Measurements from ENCODE around the gene NEK7. TPM values are rescaled to one million over a fixed set of nuclear protein-coding genes. Genes with fewer than 3 reads are reported as not detected.
"Not testable (repeated sequence)": the region's sequence is repeated elsewhere in the genome, so short reads cannot be mapped to it uniquely, and the experiment has no call there.

The NEK7 gene
- total RNA-seq, 2 experiments from 2014 or later, result 61.5 to 63.2 TPM

GRCh38 chr1:198123133-198123532, 33.7 kb upstream of the NEK7 start:
- Mint-ChIP-seq H3K4me1 (ENCODE audit: low read depth) (no peaks in the 10 kb centered on the region), H3K36me3 (ENCODE audit: low read depth) (no peaks in the 10 kb centered on the region), H3K4me3 (no peak overlapping the region), H3K9me3 (ENCODE audit: insufficient read depth) (no peaks in the 10 kb centered on the region), H3K27me3 (ENCODE audit: low read depth) (peaks cover 2% of the 10 kb centered on the region), H3K27ac (no peak overlapping the region)
- ChIA-PET CTCF (no interaction called here), POLR2A (no interaction called here)
- ATAC-seq, result no peak
- DNase-seq, result no peak

- Mint-ChIP-seq H3K27me3 (ENCODE audit: low read depth) (peaks cover 2% of the 10 kb centered on the region), H3K4me3 (no peak overlapping the region), H3K36me3 (ENCODE audit: low read depth) (no peaks in the 10 kb centered on the region), H3K27ac (no peak overlapping the region), H3K9me3 (ENCODE audit: insufficient read depth) (no peaks in the 10 kb centered on the region), H3K4me1 (ENCODE audit: low read depth) (no peaks in the 10 kb centered on the region)
- ATAC-seq (no peak), DNase-seq (no peak)
- CTCF ChIA-PET, result no interaction called here
- POLR2A ChIA-PET, result no interaction called here
Measured at GRCh38 chr1:198124673-198125072, 32.1 kb upstream of the NEK7 start.

- Mint-ChIP-seq H3K9me3 (ENCODE audit: insufficient read depth) (no peaks in the 10 kb centered on the region), H3K36me3 (ENCODE audit: low read depth) (no peaks in the 10 kb centered on the region), H3K4me3 (no peak overlapping the region), H3K27ac (no peak overlapping the region), H3K27me3 (ENCODE audit: low read depth) (peaks cover 2% of the 10 kb centered on the region), H3K4me1 (ENCODE audit: low read depth) (no peaks in the 10 kb centered on the region)
- ChIA-PET POLR2A (interaction anchor here (0.8 kb wide), 1 partner anchor 946 kb away, joined by 3 read pairs; no protein-coding TSS in a partner anchor), CTCF (interaction anchor here (1.0 to 1.6 kb wide), 3 partner anchors 9 to 38 kb away, joined by 3 to 4 read pairs (median 3); no protein-coding TSS in a partner anchor)
- DNase-seq (no peak), ATAC-seq (no peak)
Measured at GRCh38 chr1:198125995-198126735, 30.6 kb upstream of the NEK7 start.

- Mint-ChIP-seq H3K27ac (no peak overlapping the region), H3K27me3 (ENCODE audit: low read depth) (peaks cover 2% of the 10 kb centered on the region)
- CTCF ChIA-PET, result no interaction called here
Measured at GRCh38 chr1:198128533-198128932, 28.3 kb upstream of the NEK7 start.

GRCh38 chr1:198130053-198130452, 26.7 kb upstream of the NEK7 start:
- H3K4me1 Mint-ChIP-seq (ENCODE audit: low read depth); H3K9me3 Mint-ChIP-seq (ENCODE audit: insufficient read depth); H3K36me3 Mint-ChIP-seq (ENCODE audit: low read depth); DNase-seq; H3K27ac Mint-ChIP-seq; CTCF ChIA-PET; POLR2A ChIA-PET; H3K4me3 Mint-ChIP-seq; H3K27me3 Mint-ChIP-seq (ENCODE audit: low read depth); ATAC-seq: not testable (repeated sequence)

More at GRCh38 chr1:198128533-198128932, 28.3 kb upstream of the NEK7 start:
- no peak for ATAC-seq
- Mint-ChIP-seq H3K36me3 (ENCODE audit: low read depth) (no peaks in the 10 kb centered on the region), H3K4me3 (no peak overlapping the region), H3K9me3 (ENCODE audit: insufficient read depth) (no peaks in the 10 kb centered on the region), H3K4me1 (ENCODE audit: low read depth) (peaks cover 4% of the 10 kb centered on the region)
- no peak for DNase-seq
- POLR2A ChIA-PET, result no interaction called here

GRCh38 chr1:198132060-198132781, 24.6 kb upstream of the NEK7 start:
- ChIA-PET POLR2A (no interaction called here), CTCF (no interaction called here)
- Mint-ChIP-seq H3K9me3 (ENCODE audit: insufficient read depth) (peaks cover 4% of the 10 kb centered on the region), H3K27ac (no peak overlapping the region), H3K4me3 (no peak overlapping the region), H3K36me3 (ENCODE audit: low read depth) (no peaks in the 10 kb centered on the region), H3K4me1 (ENCODE audit: low read depth) (peaks cover 6% of the 10 kb centered on the region), H3K27me3 (ENCODE audit: low read depth) (peaks cover 2% of the 10 kb centered on the region)
- no peak for DNase-seq
- ATAC-seq, result no peak

- H3K36me3 Mint-ChIP-seq (ENCODE audit: low read depth), result no peaks in the 10 kb centered on the region
- ATAC-seq (no peak), DNase-seq (no peak)
- no peak overlapping the region for H3K4me3 Mint-ChIP-seq
- H3K4me1 Mint-ChIP-seq (ENCODE audit: low read depth), result peaks cover 6% of the 10 kb centered on the region
- POLR2A ChIA-PET, result no interaction called here
- peaks cover 4% of the 10 kb centered on the region for H3K9me3 Mint-ChIP-seq (ENCODE audit: insufficient read depth)
- H3K27me3 Mint-ChIP-seq (ENCODE audit: low read depth), result no peaks in the 10 kb centered on the region
- CTCF ChIA-PET, result interaction anchor here (1.9 kb wide), 1 partner anchor 8 kb away, joined by 4 read pairs; no protein-coding TSS in a partner anchor
- H3K27ac Mint-ChIP-seq, result no peak overlapping the region
Measured at GRCh38 chr1:198134252-198134651, 22.5 kb upstream of the NEK7 start.

GRCh38 chr1:198135366-198135765, 21.4 kb upstream of the NEK7 start:
- H3K36me3 Mint-ChIP-seq (ENCODE audit: low read depth), result peaks cover 4% of the 10 kb centered on the region
- ATAC-seq (no peak), DNase-seq (no peak)
- H3K4me3 Mint-ChIP-seq, result no peak overlapping the region
- CTCF ChIA-PET, result interaction anchor here (1.9 kb wide), 1 partner anchor 9 kb away, joined by 4 read pairs; no protein-coding TSS in a partner anchor
- peaks cover 4% of the 10 kb centered on the region for H3K9me3 Mint-ChIP-seq (ENCODE audit: insufficient read depth)
- H3K4me1 Mint-ChIP-seq (ENCODE audit: low read depth), result peaks cover 6% of the 10 kb centered on the region
- no peak overlapping the region for H3K27ac Mint-ChIP-seq
- POLR2A ChIA-PET, result no interaction called here
- no peaks in the 10 kb centered on the region for H3K27me3 Mint-ChIP-seq (ENCODE audit: low read depth)

GRCh38 chr1:198141668-198142351, 15.0 kb upstream of the NEK7 start:
- Mint-ChIP-seq H3K27ac (no peak overlapping the region), H3K4me1 (ENCODE audit: low read depth) (peaks cover 4% of the 10 kb centered on the region), H3K4me3 (no peak overlapping the region), H3K9me3 (ENCODE audit: insufficient read depth) (no peaks in the 10 kb centered on the region), H3K27me3 (ENCODE audit: low read depth) (no peaks in the 10 kb centered on the region), H3K36me3 (ENCODE audit: low read depth) (peaks cover 7% of the 10 kb centered on the region)
- POLR2A ChIA-PET, result no interaction called here
- no peak for ATAC-seq
- no peak for DNase-seq
- CTCF ChIA-PET, result no interaction called here

GRCh38 chr1:198143797-198144196, 13.0 kb upstream of the NEK7 start:
- DNase-seq (no peak), ATAC-seq (no peak)
- Mint-ChIP-seq H3K4me3 (no peak overlapping the region), H3K36me3 (ENCODE audit: low read depth) (peaks cover 7% of the 10 kb centered on the region), H3K9me3 (ENCODE audit: insufficient read depth) (no peaks in the 10 kb centered on the region), H3K4me1 (ENCODE audit: low read depth) (peaks cover 4% of the 10 kb centered on the region), H3K27ac (no peak overlapping the region), H3K27me3 (ENCODE audit: low read depth) (no peaks in the 10 kb centered on the region)
- ChIA-PET CTCF (interaction anchor here (1.1 to 1.6 kb wide), 5 partner anchors 10 to 111 kb away, joined by 3 to 6 read pairs (median 4); no protein-coding TSS in a partner anchor), POLR2A (no interaction called here)

GRCh38 chr1:198147216-198147615, 9.6 kb upstream of the NEK7 start:
- Mint-ChIP-seq H3K36me3 (ENCODE audit: low read depth) (no peaks in the 10 kb centered on the region), H3K4me3 (no peak overlapping the region), H3K27me3 (ENCODE audit: low read depth) (no peaks in the 10 kb centered on the region), H3K27ac (no peak overlapping the region), H3K4me1 (ENCODE audit: low read depth) (peaks cover 4% of the 10 kb centered on the region), H3K9me3 (ENCODE audit: insufficient read depth) (no peaks in the 10 kb centered on the region)
- CTCF ChIA-PET, result no interaction called here
- POLR2A ChIA-PET, result no interaction called here
- DNase-seq, result no peak
- no peak for ATAC-seq

- H3K9me3 Mint-ChIP-seq (ENCODE audit: insufficient read depth), result no peaks in the 10 kb centered on the region
- no peaks in the 10 kb centered on the region for H3K36me3 Mint-ChIP-seq (ENCODE audit: low read depth)
- ChIA-PET POLR2A (no interaction called here), CTCF (interaction anchor here (1.3 kb wide), 1 partner anchor 61 kb away, joined by 3 read pairs; no protein-coding TSS in a partner anchor)
- H3K4me3 Mint-ChIP-seq, result no peak overlapping the region
- H3K27me3 Mint-ChIP-seq (ENCODE audit: low read depth), result no peaks in the 10 kb centered on the region
- DNase-seq, result no peak
- H3K27ac Mint-ChIP-seq, result no peak overlapping the region
- no peaks in the 10 kb centered on the region for H3K4me1 Mint-ChIP-seq (ENCODE audit: low read depth)
- ATAC-seq, result no peak
Measured at GRCh38 chr1:198150369-198150768, 6.4 kb upstream of the NEK7 start.

Measured in activated CD8-positive, alpha-beta T cell treated with anti-CD3 and anti-CD28 coated beads, Interleukin-2, amount 10 ng/mL, durations not matched to agents 7 days and 5 days (primary cell).